GM18508 (cell line): ENCODE data around the gene ANGPT4.

Experiments used
- ATAC-seq: cut with Tn5 transposase; IDR thresholded peaks from one replicate; pipeline ENCODE4 v1.9.1; 2021; ENCODE audit warnings: moderate number of reproducible peaks; ENCODE audit not compliant: insufficient read depth, unreplicated experiment

ANGPT4 gene

DNA sequence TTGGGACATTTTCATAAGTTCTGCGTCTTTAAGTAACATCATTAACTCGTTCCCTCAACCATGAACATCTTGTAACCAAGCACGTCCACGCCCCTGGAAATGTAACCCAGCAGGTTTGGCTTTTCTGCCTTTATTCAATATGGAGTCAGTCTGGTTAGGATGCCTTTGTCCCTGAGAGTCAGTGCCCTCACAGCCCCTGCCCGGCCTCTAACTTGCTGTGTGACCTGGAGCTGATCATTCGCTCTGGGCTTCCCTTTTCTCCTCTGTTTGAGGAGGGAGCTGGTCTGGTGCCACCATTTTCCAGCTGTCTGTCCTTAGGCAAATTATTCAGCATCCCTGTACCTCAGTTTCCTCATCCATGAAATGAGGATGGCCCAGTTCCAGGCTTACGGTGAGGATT, 26.5 kb upstream of the ANGPT4 start:
- ATAC-seq = no peak

DNA sequence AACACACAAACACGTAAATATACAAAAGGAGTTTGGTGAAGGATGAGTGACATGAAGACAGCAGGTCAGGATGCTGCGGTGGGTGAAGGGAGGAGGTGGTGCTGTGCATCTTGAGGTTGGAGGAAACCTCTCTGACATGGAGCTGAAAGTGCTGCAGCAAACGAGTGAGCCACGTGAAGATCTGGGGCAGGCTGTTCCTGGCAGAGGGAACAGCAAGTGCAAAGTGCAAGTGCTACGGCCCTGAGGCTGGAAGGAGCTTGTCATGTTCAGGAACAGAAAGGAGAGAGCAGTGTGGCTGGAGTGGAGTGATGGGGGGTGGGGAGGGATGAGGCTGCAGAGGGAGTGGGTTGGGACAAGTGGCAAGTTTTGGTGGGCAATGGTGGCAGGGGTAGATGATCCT, 24.8 kb upstream of the ANGPT4 start:
- ATAC-seq = no peak

DNA sequence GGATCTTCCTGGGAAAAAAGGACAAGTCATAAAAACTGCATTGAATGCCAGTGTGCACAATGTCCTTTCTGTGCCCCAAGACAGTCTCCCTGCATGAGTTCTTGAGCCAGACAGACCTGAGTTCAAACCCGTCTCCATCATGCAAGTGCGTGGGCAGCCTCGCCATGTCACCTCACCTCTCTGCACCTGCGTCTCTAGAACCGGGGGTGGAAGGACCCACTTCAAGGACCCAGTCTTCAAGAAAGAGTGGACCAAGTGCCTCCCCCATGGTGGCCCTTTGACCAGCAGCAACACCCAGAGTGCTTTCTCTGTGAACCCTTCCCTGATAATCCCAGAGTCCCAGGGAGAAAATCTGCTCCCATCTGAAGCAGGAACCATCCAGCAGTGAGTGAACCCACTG, 23.5 kb upstream of the ANGPT4 start:
- ATAC-seq = no peak

DNA sequence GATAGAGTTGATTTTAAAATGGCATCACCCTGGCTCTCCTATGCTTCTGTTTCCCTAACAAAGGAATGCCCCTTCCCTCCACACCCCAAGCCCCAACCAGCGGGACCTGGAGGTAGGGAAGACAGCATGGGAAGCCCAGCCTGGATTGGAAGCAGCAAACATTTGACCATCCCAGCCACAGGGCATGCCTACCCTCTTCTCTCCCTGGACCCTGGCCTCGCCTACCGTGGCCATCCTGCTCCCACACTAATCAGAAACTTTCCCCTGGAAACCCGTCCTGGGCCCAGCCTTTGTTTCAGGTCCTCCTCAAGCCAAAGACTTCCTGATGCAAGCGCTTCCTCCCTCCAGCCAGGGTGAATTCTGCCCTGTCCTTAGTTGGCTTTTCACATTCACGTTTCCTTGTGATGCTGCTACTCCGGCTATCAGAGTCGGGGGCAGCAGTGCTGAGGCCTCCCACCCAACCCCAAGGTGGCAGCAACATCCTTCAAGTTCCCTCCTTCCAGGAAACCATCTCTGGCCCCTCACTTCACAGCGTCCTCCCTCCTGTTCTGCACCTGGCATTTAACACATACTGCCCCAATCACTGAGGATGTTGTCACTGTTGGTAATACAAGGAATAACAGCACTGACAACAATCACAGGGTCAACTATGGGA, 18.2 kb upstream of the ANGPT4 start:
- ATAC-seq = no peak

DNA sequence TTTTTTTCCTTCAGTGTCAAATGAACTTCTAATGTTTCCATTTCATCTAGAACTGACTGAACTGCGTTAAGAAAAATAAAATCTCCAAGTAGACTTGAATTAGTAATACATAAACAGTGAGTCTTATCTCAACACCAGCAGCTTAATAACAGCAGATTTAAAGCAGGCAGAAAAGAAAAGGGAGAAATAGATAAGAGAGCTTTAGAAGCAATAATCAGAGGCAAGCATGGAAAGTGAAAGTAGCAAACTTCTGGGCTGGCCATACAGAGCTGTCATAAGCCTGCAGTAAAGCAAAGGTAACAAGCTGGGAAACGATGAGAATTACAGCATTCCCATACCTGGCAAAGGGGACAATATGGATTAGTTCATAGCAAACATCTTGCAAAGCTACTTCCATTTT, 16.9 kb upstream of the ANGPT4 start:
- no peak for ATAC-seq

DNA sequence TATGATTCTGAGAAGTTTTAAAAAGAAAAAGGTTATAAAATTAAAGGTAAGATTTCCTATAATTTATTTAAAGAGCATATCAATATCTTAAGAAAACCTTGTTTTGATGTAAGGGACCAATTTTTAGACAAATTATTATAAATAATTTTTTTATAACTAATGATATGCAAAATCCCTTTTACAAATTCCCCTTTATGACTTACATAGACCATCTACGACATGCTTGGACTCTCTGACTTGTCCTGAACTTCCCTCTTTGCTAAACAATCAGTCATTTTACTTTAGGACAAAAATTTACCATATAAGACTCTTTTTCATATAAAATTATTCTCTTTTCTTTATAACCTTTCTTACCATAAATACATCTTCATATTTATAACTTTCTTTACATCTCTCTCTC, 15.3 kb upstream of the ANGPT4 start:
- no peak for ATAC-seq

DNA sequence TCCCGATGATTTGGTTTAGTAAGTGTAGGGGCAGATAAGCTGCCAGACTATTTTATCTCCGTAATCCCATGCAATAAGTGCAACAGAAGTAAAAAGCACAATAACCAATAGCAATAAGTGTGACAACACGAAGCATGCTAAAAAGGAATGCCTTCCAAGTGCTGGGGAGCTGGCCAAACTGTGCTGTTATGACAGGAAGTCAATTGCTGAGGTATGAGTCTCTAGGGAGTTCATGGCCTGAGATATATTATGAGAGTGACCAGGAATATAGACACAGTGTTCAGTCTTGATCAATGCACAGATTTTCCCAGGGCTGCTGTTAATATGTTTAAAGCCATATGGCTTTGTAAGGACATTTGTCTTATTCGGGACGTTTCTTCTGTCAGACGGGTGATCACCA, 10.5 kb upstream of the ANGPT4 start:
- no peak for ATAC-seq

DNA sequence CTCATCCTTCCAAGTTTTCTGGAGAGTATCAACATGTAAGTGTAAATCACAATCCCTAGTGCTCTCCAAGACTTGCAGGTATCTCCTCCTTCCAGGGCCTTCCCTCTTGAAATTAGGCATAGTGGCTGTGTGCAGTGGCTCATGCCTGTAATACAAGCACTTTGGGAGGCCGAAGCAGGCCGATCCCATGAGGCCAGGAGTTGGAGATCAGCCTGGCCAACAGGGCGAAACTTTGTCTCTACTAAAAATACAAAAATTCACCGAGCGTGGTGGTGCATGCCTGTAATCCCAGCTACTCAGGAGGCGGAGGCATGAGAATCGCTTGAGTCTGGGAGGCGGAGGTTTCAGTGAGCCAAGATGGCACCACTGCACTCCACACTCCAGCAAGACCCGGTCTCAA, 9.4 kb upstream of the ANGPT4 start:
- ATAC-seq = no peak

DNA sequence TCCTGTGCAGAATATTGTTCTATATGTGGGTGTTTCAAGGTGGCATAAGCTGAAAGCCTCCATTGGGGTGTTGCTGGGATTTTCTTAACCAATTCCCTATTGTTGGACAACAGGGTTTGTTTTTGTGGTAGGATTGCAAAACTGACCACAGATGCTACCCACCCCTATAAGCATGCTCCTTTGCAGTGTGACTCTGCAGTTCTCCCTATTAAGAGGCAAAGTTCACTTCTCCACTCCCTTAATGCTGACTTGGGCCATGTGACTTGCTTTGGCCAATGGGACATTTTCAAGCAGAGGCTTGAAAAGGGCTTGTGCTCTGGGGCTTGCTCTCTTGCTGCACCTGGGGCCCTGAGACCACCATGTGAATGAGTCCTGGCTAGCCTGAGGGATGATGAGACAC, 8.5 kb upstream of the ANGPT4 start:
- no peak for ATAC-seq

DNA sequence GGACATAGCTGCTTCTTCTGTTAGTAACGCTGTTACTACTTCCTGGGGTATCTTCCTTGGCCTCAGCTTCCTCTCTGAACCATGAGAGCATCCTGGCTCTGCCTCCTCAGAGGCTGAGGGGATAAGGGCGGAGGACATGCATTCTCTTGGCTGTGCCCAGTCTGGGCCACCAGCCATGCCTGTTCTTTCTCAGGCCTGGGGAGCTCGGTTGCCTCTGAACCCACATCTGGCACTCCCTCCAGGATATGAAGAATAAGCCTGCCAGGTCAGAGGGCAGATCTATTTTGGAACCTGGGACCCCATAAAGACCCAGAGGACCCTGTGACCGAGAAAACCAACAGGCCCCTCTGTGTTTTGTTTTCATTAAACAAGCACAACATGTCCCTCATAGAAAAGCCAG, 6.6 kb upstream of the ANGPT4 start:
- no peak for ATAC-seq

DNA sequence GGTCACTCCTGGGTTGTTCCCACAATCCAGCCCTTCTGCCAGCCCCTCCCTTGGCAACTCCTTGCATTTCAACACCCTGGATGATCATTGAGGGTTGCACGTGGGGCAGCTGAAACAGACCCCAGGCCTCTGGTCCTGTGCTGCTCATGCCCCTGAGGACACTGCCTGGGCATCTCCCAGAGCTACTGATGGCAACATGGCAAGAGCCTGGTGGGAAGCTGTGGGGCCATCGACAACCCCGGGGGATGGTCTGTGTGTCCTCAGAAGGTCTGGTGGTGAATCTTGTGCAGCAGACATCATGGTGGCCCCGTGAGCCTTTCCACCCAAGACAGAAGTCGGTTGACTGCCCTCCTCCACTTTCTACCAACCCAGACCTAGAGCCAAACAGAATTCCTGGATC, 4.9 kb upstream of the ANGPT4 start:
- no peak for ATAC-seq

DNA sequence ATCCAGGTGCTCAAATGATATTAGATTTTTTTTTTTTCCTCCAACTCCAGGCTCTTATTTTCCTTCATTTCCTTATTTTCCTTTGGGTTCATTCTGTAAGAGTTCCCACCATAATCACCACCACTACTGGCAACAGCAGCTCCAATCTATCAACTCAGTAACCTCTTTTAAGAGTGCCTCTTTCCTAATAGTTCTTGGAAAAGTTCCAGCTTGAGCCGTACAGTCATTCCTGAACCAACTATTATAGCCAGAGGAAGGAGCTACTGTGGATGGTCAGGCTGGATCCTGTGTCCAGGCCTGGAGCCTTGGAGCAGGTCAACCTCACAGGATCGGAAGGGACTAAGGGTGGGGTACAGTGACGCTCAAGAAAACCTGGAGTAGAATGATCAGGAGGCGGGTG, 4.2 kb upstream of the ANGPT4 start:
- no peak for ATAC-seq

DNA sequence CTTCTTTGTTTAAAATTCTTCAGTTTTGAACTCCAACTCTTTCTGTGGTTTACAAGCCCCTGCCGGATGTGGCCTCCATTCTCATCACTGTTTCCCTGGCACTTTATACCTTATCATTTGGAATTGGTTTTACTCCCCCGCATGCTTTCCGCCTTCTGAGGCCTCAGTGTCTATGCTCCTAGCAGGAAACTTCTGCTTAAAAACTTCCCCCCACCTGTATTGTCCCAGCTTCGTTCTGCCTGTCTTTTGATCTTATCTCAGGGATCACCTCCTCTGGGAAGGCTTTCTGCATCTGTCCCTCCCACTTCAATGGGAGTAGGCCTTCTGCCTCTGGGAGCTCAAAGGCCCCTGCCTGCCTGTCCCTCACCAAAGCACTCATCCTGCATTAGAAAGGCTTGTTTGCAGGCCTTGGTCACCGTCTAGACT, 3.4 kb upstream of the ANGPT4 start:
- no peak for ATAC-seq

DNA sequence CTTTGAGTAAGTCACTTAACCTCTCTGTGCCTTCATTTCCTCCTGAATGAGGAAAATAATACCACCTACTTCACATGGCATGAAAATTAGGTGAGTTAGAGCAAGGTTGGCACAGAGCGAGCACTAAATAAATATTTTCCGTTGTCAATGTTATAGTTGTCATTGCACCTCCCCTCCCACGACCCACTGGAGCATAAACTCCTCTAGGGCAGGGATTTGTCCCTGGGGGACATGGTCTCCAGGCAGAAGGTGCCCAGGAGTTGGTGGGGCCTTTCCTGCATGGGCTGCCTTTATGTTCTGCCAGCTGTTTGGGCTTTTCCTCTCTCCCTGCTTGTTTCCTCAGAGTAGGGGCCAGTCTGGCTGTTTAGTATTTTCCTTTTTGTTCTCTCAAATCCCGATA, 1.3 kb upstream of the ANGPT4 start:
- no peak for ATAC-seq

DNA sequence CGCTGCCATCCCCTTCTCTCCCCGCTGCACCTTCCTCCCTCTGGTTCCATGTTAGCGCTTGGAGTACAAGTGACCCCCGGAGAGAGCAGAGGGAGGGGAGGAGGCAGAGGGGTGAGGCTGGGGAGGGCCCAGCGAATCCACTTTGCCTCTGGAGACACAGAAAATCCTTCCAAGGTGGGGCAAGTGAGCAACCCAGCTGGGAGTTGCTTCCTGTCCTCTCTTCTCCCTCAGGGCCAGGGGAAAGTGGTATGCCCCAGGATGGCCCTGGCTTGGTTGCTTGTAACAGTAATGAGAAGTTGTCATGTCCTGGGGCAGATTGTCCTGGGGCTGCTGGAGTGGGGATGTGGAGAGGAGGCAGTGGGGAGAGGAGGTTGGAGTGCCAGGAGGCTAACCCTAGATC, 691 bp upstream of the ANGPT4 start:
- ATAC-seq = no peak

DNA sequence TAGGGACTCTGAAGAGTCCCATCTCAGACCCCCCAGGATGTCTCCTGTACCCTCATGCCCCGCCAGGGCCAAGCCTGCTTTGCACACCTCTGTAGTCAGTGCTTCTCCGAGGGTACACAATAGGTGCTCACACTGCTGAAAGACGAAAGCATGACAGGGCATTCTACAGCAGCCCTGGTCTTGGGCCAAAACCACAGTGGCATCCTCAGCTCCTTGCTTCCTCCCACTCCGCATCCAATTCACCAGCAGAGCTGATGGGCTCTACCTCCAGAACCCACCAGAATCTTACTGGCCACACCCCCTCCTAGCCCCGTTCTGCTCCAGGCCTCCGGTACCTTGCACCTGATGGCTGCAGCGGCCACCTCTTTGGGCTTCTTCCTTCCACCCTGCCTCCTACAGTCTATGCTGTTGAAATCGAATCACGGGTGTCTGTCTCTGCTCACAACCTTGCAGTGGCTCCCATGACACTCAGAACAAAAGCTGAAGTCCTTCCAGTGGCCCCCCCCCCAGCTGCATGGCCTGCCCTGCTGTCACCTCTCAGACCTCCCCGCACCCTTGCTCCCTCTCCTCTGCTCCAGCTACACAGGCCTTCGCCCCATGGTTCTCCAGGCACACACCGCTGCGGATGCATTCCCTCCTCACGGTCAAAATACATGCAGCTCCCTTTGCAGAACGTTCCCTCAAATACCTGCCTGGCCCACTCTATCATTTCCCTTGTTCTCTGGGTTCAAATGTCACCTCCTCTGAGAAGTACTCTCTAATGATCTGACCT, 1.2 kb downstream of the ANGPT4 start:
- no peak for ATAC-seq

DNA sequence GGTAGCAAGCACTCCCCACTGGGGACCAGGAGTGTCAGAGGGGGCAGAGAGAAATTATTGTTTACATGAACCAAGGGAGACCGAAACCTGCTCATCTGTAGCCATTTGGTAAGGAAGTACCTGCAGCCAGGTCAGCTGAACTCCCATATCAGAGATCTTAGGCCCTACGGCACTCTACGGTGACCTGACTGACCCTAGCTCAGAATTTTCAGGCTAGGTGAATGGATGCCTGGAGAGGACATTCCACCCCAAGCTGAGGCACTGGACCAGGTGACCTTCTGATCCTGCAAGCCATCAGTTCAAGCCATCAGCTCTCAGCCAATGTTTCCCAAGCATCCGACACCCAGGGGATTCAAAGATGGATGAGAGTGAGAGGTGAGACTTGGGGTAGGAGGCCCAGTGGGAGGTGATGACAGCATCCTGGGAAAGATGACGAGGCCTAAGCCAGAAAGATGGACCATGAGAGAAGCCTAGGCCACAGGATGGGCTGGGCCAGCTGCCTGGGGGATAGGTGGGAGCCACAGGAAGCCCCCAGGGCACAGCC, 2.8 kb downstream of the ANGPT4 start:
- no peak for ATAC-seq

DNA sequence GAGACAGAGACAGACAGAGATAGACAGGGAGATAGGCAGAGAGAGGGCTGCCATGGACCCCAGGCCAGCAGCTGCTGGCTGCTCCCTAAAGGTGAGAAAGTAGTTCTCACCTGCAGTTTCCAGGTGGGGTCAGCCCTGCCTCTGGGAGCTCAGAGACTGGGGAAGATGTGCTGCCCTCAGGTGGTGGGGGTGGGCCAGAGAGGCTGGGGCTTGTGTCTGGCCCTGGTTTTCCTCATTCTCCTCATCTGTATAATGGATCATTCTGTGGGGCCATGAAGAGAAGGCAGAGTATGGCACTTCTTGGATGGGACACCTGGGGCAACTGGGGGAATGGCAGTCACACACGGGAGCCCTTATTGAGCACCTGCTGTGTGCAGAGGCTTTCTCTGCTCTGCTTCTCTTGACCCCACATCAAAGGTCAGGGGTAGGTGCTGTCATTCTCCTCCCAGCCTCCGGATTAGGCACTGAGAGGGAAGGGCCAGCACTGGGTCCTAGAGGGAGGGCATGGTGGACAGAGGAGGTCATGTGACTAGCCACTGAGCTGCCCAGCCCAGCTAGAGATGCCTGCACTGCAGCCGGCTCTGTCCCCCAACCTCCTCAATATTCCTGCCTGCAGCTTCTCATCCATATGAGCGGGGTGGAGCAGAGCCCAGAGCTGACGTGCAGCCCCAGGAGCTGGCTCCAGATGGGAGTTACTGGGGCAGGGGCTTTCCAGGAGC, 4.1 kb downstream of the ANGPT4 start:
- no peak for ATAC-seq

DNA sequence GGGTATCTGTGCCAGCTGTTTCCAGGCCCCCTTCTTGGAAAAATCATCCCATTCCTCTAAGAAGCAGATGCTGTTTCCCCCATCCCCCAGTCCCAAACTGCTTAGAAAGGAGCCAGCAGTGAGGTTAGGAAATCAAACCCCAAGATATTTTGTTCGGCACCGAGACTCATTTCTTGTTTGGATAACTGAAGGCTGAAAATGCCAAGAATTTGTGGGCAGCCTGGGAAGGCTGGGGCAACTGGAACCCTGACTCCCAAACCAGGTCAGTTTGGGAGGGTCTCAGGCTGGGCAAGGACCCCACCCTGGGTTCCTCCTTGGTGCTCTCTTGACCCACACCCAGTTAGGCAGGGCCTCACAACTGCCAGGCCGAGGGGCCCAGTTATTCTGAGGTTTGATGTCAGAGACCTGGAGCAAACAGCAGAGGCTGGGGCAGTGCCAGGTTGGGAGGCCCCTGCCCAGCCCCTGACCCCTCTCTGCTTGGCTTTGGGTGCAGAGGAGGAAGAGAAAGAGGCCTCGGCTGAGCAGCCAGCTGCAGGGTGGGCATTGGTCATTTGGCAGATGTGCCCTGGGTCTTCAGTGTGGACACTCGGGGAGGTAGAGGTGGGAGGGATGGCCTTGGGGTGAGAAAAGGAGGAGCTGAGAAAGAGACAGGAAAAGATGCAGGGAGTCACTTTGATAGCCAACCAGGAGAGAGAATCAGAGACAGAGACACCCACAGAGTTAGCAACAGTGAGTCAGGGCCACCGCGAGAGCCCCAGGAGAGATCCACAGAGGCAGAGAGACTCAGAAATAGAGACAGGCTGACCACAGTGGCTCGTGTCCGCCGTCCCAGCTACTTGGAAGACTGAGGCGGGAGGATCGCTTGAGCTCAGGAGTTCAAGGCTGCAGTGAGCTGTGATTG, 5.0 kb downstream of the ANGPT4 start:
- ATAC-seq = no peak

DNA sequence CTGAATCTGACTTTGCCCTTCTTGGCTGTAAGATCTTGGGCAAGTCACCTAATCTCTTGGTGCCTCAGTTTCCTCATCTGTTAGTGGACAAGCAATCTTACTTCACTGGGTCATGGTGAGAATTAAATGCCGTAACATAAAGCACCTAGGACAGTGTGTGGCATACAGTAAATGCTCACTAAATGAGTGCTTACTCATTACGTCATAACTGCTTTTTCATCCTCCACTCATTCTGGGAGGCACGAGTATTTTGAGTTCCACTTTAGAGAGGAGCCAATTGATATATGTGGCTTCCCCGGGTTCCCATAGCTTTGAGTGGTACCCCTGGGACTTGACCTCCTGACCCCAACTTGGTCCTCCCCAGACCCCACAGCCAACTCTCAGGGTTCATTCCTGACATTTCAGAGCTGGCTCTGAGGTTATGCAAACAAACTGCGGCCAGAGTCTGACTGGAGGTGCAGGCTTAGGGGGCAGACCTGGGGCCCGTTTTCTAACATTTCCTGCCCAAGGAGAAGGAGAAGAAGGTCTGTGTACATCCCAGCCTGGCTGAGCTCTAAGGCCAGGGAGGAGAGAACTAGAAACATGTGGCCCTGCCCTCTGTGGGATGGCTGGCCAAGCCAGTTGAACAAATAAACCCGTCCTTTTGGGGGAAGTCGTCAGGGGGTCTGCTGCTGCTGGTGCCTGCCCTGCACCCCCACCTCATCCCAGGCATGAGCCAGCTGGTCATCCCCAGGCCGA, 5.8 kb downstream of the ANGPT4 start:
- ATAC-seq = no peak
